HepG2 (cell line): ENCODE data around the gene TFF1. TPM values are rescaled to one million over a fixed set of nuclear protein-coding genes. Genes with fewer than 3 reads are reported as not detected.

Experiments
- CAMTA2 ChIP-seq: sonication (generic); formaldehyde crosslinking; IDR thresholded peaks from 2 replicates; pipeline ENCODE4 v1.4.0; 2020; ENCODE audit warnings: mild to moderate bottlenecking, missing genetic modification reagents, borderline replicate concordance
- GABPA ChIP-seq, 2 experiments: IDR thresholded peaks; 2 replicates each; pipeline ENCODE4 v1.6.1; 2011 to 2016; ENCODE audit warnings: low read depth in 2 of 2, low read length in 1 of 2, missing biosample characterization in 1 of 2, missing genetic modification characterization in 1 of 2
- HDAC1 ChIP-seq: sonication (generic); formaldehyde crosslinking; IDR thresholded peaks from 2 replicates; pipeline ENCODE4 v1.5.1; 2020; ENCODE audit warnings: mild to moderate bottlenecking, missing genetic modification reagents
- KDM1A ChIP-seq: IDR thresholded peaks from 2 replicates; pipeline ENCODE4 v1.6.1; 2016; ENCODE audit warnings: missing compliant biosample characterization
- KLF12 ChIP-seq: sonication (generic); formaldehyde crosslinking; IDR thresholded peaks from 2 replicates; pipeline ENCODE4 v1.4.0; 2020; ENCODE audit warnings: missing genetic modification reagents, borderline replicate concordance
- KLF6 ChIP-seq: IDR thresholded peaks from 2 replicates; pipeline ENCODE4 v1.8.0; 2016; ENCODE audit warnings: missing biosample characterization, missing genetic modification reagents
- NFIC ChIP-seq: IDR thresholded peaks from 2 replicates; pipeline ENCODE4 v1.6.1; 2012; ENCODE audit warnings: mild to moderate bottlenecking, low read length, inconsistent platforms
- NFYB ChIP-seq: sonication (generic); formaldehyde crosslinking; IDR thresholded peaks from 2 replicates; pipeline ENCODE4 v1.4.0; 2020; ENCODE audit warnings: missing genetic modification reagents
- NKX3-1 ChIP-seq: sonication (generic); formaldehyde crosslinking; IDR thresholded peaks from 2 replicates; pipeline ENCODE4 v1.5.0; 2020; ENCODE audit warnings: missing genetic modification reagents
- NR2F2 ChIP-seq: IDR thresholded peaks from 2 replicates; pipeline ENCODE4 v1.6.1; 2012; ENCODE audit warnings: low read depth, inconsistent platforms, borderline replicate concordance
- RFXANK ChIP-seq: IDR thresholded peaks from 2 replicates; pipeline ENCODE4 v1.6.1; 2016
- RXRA ChIP-seq: sonication (generic); formaldehyde crosslinking; IDR thresholded peaks from 2 replicates; pipeline ENCODE4 v1.5.1; 2020; ENCODE audit warnings: missing genetic modification reagents
- SAFB2 ChIP-seq: sonication (generic); formaldehyde crosslinking; IDR thresholded peaks from 2 replicates; pipeline ENCODE4 v1.5.1; 2020; ENCODE audit warnings: missing genetic modification reagents, low read depth, mild to moderate bottlenecking, borderline replicate concordance
- SMAD3 ChIP-seq: sonication (generic); formaldehyde crosslinking; IDR thresholded peaks from 2 replicates; pipeline ENCODE4 v1.4.0; 2020; ENCODE audit warnings: missing genetic modification reagents
- SOX5 ChIP-seq: IDR thresholded peaks from 2 replicates; pipeline ENCODE4 v1.6.1; 2016; ENCODE audit warnings: borderline replicate concordance
- TCF7 ChIP-seq: sonication (generic); IDR thresholded peaks from 2 replicates; pipeline ENCODE4 v1.6.1; 2016; ENCODE audit warnings: antibody characterized with exemption, low read depth
- TP53 ChIP-seq: sonication (generic); formaldehyde crosslinking; conservative IDR thresholded peaks from 2 replicates; pipeline ENCODE4 v1.4.0; 2020; ENCODE audit warnings: missing genetic modification reagents
- ZBTB25 ChIP-seq: IDR thresholded peaks from 2 replicates; pipeline ENCODE4 v1.6.1; 2018; ENCODE audit warnings: missing genetic modification reagents
- ZFP41 ChIP-seq: sonication (generic); formaldehyde crosslinking; IDR thresholded peaks from 2 replicates; pipeline ENCODE4 v1.4.0; 2020; ENCODE audit warnings: mild to moderate bottlenecking, missing genetic modification reagents, borderline replicate concordance
- ZNF12 ChIP-seq: sonication (generic); formaldehyde crosslinking; IDR thresholded peaks from 2 replicates; pipeline ENCODE4 v1.5.0; 2020; ENCODE audit warnings: missing genetic modification reagents
- ZNF331 ChIP-seq: sonication (generic); formaldehyde crosslinking; IDR thresholded peaks from 2 replicates; pipeline ENCODE4 v1.4.0; 2020; ENCODE audit warnings: missing genetic modification reagents
- ZNF367 ChIP-seq: sonication (generic); formaldehyde crosslinking; IDR thresholded peaks from 2 replicates; pipeline ENCODE4 v1.4.0; 2020; ENCODE audit warnings: missing genetic modification reagents, borderline replicate concordance
- ZNF446 ChIP-seq: sonication (generic); formaldehyde crosslinking; IDR thresholded peaks from 2 replicates; pipeline ENCODE4 v1.5.0; 2020; ENCODE audit warnings: mild to moderate bottlenecking, missing genetic modification reagents
- ZNF563 ChIP-seq: sonication (generic); formaldehyde crosslinking; IDR thresholded peaks from 2 replicates; pipeline ENCODE4 v1.8.0; 2022; ENCODE audit warnings: mild to moderate bottlenecking, moderate library complexity, missing genetic modification reagents
- ZNF598 ChIP-seq: sonication (generic); formaldehyde crosslinking; IDR thresholded peaks from 2 replicates; pipeline ENCODE4 v1.5.1; 2020; ENCODE audit warnings: mild to moderate bottlenecking, missing genetic modification reagents, borderline replicate concordance
- ZNF891 ChIP-seq: sonication (generic); formaldehyde crosslinking; IDR thresholded peaks from 2 replicates; pipeline ENCODE4 v1.5.0; 2020; ENCODE audit warnings: mild to moderate bottlenecking, missing genetic modification reagents
- polyA plus RNA-seq, 8 experiments: library from polyadenylated mRNA; depleted of rRNA in 3 of 8; stranded (reverse) in 7 of 8; unstranded in 1 of 8; fragments of >200 nt; fragmentation: Illumina TruSeq in 4 of 8; extraction: Trizol in 4 of 8; gene quantifications; 2 replicates each; pipeline versions ENCODE4 v1.2.1 to v1.2.3, GENCODE V29; 2011 to 2016; ENCODE audit warnings: low read depth in 4 of 8, missing spikeins in 1 of 8, mixed read lengths in 1 of 8; ENCODE audit not compliant: insufficient read depth in 1 of 8
- total RNA-seq, 5 experiments: library from RNA; depleted of rRNA; stranded (reverse); fragments of >200 nt; fragmentation: Illumina TruSeq; extraction: Trizol; gene quantifications; 2 replicates each; pipeline ENCODE4 v1.2.3, GENCODE V29; 2016; ENCODE audit warnings: low read depth in 1 of 5
- TF ChIP-seq, protein P1 (sequence below): sonication (generic); formaldehyde crosslinking; IDR thresholded peaks from 2 replicates; pipeline ENCODE4 v1.4.0; 2020; ENCODE audit warnings: missing genetic modification reagents
- TF ChIP-seq, protein P2 (sequence below): sonication (generic); formaldehyde crosslinking; IDR thresholded peaks from 2 replicates; pipeline ENCODE4 v1.8.1; 2023; ENCODE audit warnings: mild to moderate bottlenecking, inconsistent platforms, moderate library complexity, missing genetic modification reagents, borderline replicate concordance
- TF ChIP-seq, protein P3 (sequence below): sonication (generic); formaldehyde crosslinking; IDR thresholded peaks from 2 replicates; pipeline ENCODE4 v1.5.0; 2020; ENCODE audit warnings: mild to moderate bottlenecking, low read depth, missing genetic modification reagents, borderline replicate concordance

TFF1 gene
- total and polyA plus RNA-seq, 2 of the 13 experiments (the other 11 are each of a cell fraction or from before 2014, with no cell fraction given): 0.24 to 19.4 TPM

- TF ChIP-seq, protein P1, sequence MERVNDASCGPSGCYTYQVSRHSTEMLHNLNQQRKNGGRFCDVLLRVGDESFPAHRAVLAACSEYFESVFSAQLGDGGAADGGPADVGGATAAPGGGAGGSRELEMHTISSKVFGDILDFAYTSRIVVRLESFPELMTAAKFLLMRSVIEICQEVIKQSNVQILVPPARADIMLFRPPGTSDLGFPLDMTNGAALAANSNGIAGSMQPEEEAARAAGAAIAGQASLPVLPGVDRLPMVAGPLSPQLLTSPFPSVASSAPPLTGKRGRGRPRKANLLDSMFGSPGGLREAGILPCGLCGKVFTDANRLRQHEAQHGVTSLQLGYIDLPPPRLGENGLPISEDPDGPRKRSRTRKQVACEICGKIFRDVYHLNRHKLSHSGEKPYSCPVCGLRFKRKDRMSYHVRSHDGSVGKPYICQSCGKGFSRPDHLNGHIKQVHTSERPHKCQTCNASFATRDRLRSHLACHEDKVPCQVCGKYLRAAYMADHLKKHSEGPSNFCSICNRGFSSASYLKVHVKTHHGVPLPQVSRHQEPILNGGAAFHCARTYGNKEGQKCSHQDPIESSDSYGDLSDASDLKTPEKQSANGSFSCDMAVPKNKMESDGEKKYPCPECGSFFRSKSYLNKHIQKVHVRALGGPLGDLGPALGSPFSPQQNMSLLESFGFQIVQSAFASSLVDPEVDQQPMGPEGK (CRISPR knock-in tag): peak; percentile 87
- no peak for TF ChIP-seq NR2F2
- no peak for TF ChIP-seq KLF6
- TF ChIP-seq ZFP41 (CRISPR knock-in tag): no peak
- TF ChIP-seq NKX3-1 (CRISPR knock-in tag): no peak
- no peak for TF ChIP-seq ZBTB25 (CRISPR knock-in tag)
- peak; percentile 71 for TF ChIP-seq HDAC1 (CRISPR knock-in tag)
- peak; percentile 67 for TF ChIP-seq GABPA (IDR thresholded peaks at IDR 0.05; ENCODE audit: low read depth, low read length)
- TF ChIP-seq GABPA (CRISPR knock-in tag; IDR thresholded peaks at IDR 0.05; ENCODE audit: low read depth): peak; percentile 75
- TF ChIP-seq TCF7: no peak
- peak; percentile 46; the same call in 1 of the 2 replicates for TF ChIP-seq SOX5 (CRISPR knock-in tag)
- no peak for TF ChIP-seq ZNF12 (CRISPR knock-in tag)
- TF ChIP-seq ZNF598 (CRISPR knock-in tag): no peak
- TF ChIP-seq KDM1A: no peak; the same call in 1 of the 2 replicates
- TF ChIP-seq, protein P2, sequence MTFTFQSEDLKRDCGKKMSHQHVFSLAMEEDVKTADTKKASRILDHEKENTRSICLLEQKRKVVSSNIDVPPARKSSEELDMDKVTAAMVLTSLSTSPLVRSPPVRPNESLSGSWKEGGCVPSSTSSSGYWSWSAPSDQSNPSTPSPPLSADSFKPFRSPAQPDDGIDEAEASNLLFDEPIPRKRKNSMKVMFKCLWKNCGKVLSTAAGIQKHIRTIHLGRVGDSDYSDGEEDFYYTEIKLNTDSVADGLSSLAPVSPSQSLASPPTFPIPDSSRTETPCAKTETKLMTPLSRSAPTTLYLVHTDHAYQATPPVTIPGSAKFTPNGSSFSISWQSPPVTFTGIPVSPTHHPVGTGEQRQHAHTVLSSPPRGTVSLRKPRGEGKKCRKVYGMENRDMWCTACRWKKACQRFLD: no peak
- no peak for TF ChIP-seq KLF12 (CRISPR knock-in tag)
- TF ChIP-seq NFIC: no peak
- TF ChIP-seq TP53 (CRISPR knock-in tag): no peak
- TF ChIP-seq ZNF331 (CRISPR knock-in tag): peak; percentile 70
- no peak for TF ChIP-seq NFYB
- TF ChIP-seq SMAD3 (CRISPR knock-in tag): 0 out of 2 replicates have a peak, but pooled peaks have one; percentile 28
- TF ChIP-seq RFXANK: no peak
- peak; percentile 41 for TF ChIP-seq RXRA (CRISPR knock-in tag)
- no peak for TF ChIP-seq ZNF563 (CRISPR knock-in tag)
- no peak for TF ChIP-seq ZNF446 (CRISPR knock-in tag)
- no peak for TF ChIP-seq CAMTA2 (CRISPR knock-in tag)
- TF ChIP-seq, protein P3, sequence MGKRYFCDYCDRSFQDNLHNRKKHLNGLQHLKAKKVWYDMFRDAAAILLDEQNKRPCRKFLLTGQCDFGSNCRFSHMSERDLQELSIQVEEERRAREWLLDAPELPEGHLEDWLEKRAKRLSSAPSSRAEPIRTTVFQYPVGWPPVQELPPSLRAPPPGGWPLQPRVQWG: no peak
- TF ChIP-seq ZNF367 (CRISPR knock-in tag): no peak
- TF ChIP-seq ZNF891 (CRISPR knock-in tag): 0 out of 2 replicates have a peak, but pooled peaks have one; percentile 30
- TF ChIP-seq SAFB2: no peak
Observed at GRCh38 chr21:42315296-42315891, 50.9 kb downstream of the TFF1 start, which contains the start of gene TFF3 (continued).
